Neural progenitor cell (in vitro differentiated cells): ENCODE measurements around the gene TAS2R30.

ENCODE experiments used
- EZH2 ChIP-seq: fragments of 200-600 bp; sonication (generic); IDR thresholded peaks from 2 replicates; pipeline ENCODE4 v1.6.1; 2017; ENCODE audit warnings: antibody characterized with exemption, mild to moderate bottlenecking, moderate library complexity
- TF ChIP-seq, protein P1 (sequence below): fragments of 200-600 bp; sonication (generic); IDR thresholded peaks from 2 replicates; pipeline ENCODE4 v1.5.1; 2017; ENCODE audit warnings: antibody characterized with exemption, mild to moderate bottlenecking

DNA sequence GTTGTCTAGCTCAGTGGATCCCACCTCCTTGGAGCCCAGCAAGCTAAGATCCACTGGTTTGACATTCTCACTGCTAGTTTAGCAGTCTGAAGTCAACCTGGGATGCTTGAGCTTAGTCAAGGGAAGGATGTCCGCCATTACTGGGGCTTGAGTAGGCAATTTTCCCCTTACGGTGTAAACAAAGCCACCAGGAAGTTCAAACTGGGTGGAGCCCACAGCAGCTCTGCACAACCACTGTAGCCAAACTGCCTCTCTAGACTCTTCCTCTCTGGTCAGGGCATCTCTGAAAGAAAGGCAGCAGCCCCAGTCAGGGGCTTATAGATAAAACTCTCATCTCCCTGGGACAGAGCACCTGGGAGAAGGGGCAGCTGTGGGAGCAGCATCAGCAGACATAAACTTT, 25.6 kb downstream of the TAS2R30 start:
- TF ChIP-seq, protein P1, sequence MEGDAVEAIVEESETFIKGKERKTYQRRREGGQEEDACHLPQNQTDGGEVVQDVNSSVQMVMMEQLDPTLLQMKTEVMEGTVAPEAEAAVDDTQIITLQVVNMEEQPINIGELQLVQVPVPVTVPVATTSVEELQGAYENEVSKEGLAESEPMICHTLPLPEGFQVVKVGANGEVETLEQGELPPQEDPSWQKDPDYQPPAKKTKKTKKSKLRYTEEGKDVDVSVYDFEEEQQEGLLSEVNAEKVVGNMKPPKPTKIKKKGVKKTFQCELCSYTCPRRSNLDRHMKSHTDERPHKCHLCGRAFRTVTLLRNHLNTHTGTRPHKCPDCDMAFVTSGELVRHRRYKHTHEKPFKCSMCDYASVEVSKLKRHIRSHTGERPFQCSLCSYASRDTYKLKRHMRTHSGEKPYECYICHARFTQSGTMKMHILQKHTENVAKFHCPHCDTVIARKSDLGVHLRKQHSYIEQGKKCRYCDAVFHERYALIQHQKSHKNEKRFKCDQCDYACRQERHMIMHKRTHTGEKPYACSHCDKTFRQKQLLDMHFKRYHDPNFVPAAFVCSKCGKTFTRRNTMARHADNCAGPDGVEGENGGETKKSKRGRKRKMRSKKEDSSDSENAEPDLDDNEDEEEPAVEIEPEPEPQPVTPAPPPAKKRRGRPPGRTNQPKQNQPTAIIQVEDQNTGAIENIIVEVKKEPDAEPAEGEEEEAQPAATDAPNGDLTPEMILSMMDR, result no peak
- no peak for TF ChIP-seq EZH2
